HCT116 (cell line): ENCODE data around the gene CIITA. TPM values are rescaled to one million over a fixed set of nuclear protein-coding genes. Genes with fewer than 3 reads are reported as not detected.

Source experiments
- ATAC-seq: fragments of 200-7000 bp; cut with Tn5 transposase; 2 replicates; pipeline ENCODE4 v1.9.1; 2020; ENCODE audit warnings: mild to moderate bottlenecking, moderate library complexity
- BruUV-seq: library from RNA; stranded (reverse); fragments of 400-500 nt; replicated peaks from 2 replicates; lab custom pipeline; 2021; lab: Mats Ljungman, UMichigan
- CTCF ChIA-PET: fragments of 300-600 bp; sonication (Branson Sonifier 250); formaldehyde crosslinking; loops from one replicate; lab custom pipeline; 2021; ENCODE audit warnings: antibody characterized with exemption; lab: Charles Lee
- POLR2A ChIA-PET: fragments of 300-600, 350-600 bp; sonication (Branson Sonifier 250); formaldehyde crosslinking; loops from one replicate; lab custom pipeline; 2021; ENCODE audit warnings: antibody characterized with exemption; lab: Charles Lee
- RAD21 ChIA-PET, 2 experiments: fragments of 300-600 bp; sonication (Branson Sonifier 250); formaldehyde crosslinking; loops; one replicate each; lab custom pipeline; 2023; ENCODE audit warnings: low total read pairs in 2 of 2; ENCODE audit not compliant: uncharacterized antibody in 2 of 2, unreplicated experiment in 2 of 2, low non-redundant PET in 1 of 2; lab: Charles Lee
- DNase-seq: peaks from one replicate; pipeline ENCODE4 v3.0.0-alpha.2; 2010; ENCODE audit warnings: low read depth, low spot score
- H2AFZ ChIP-seq: fragments of 200-600 bp; shearing (Covaris generic), sonication (generic); 2 replicates; pipeline ENCODE4 v1.6.1; 2017; ENCODE audit warnings: low read depth, mixed run types, mixed read lengths, antibody characterized with exemption, low read length; ENCODE audit not compliant: poor library complexity, severe bottlenecking
- H3K27ac ChIP-seq: 2 replicates; pipeline ENCODE4 v1.5.1; 2012; ENCODE audit warnings: low read depth, low read length
- H3K27me3 ChIP-seq: fragments of 200-600 bp; sonication (generic); 2 replicates; pipeline ENCODE4 v1.6.1; 2016; ENCODE audit warnings: mixed run types, low read length, mixed read lengths; ENCODE audit not compliant: insufficient read depth
- H3K36me3 ChIP-seq, 2 experiments: fragments of 200-500 bp in 1 of 2; fragments of 200-600 bp in 1 of 2; sonication (Bioruptor generic) in 1 of 2; sonication (generic) in 1 of 2; 2 replicates each; pipeline versions ENCODE4 v1.5.1 to v1.6.1; 2014 to 2016; ENCODE audit warnings: low read length in 2 of 2, inconsistent platforms in 1 of 2, mixed read lengths in 1 of 2, mixed run types in 1 of 2; ENCODE audit not compliant: insufficient read depth in 2 of 2, control insufficient read depth in 1 of 2
- H3K4me1 ChIP-seq, 2 experiments: fragments of 200-600 bp in 1 of 2; sonication (generic) in 1 of 2; 2 replicates each; pipeline versions ENCODE4 v1.5.1 to v1.6.1; 2012 to 2017; ENCODE audit warnings: low read length in 2 of 2, inconsistent platforms in 1 of 2, mild to moderate bottlenecking in 1 of 2, mixed read lengths in 1 of 2, mixed run types in 1 of 2, moderate library complexity in 1 of 2; ENCODE audit not compliant: insufficient read depth in 2 of 2, control insufficient read depth in 1 of 2
- H3K4me2 ChIP-seq: fragments of 200-600 bp; sonication (generic); 2 replicates; pipeline ENCODE4 v1.6.1; 2017; ENCODE audit warnings: mixed run types, low read length, mixed read lengths
- H3K4me3 ChIP-seq, 2 experiments: fragments of 200-600 bp in 1 of 2; sonication (generic) in 1 of 2; replicated peaks in 1 of 2; 2 replicates each; pipeline ENCODE4 v1.5.1; 2011 to 2016; ENCODE audit warnings: low read length in 2 of 2, control low read depth in 1 of 2, low read depth in 1 of 2, mild to moderate bottlenecking in 1 of 2, mixed read lengths in 1 of 2, mixed run types in 1 of 2
- H3K79me2 ChIP-seq: fragments of 200-600 bp; sonication (generic); 2 replicates; pipeline ENCODE4 v1.6.1; 2017; ENCODE audit warnings: mild to moderate bottlenecking, mixed run types, low read length, moderate library complexity, mixed read lengths; ENCODE audit not compliant: insufficient read depth
- H3K9ac ChIP-seq: fragments of 200-600 bp; sonication (generic); 2 replicates; pipeline ENCODE4 v1.6.1; 2016; ENCODE audit warnings: low read length, mixed read lengths
- H3K9me2 ChIP-seq: fragments of 200-600 bp; sonication (generic), shearing (Covaris generic); 2 replicates; pipeline ENCODE4 v1.6.1; 2017; ENCODE audit warnings: mixed run types, mild to moderate bottlenecking, moderate library complexity; ENCODE audit not compliant: insufficient read depth
- H3K9me3 ChIP-seq, 2 experiments: fragments of 200-500 bp in 1 of 2; fragments of 200-600 bp in 1 of 2; sonication (Bioruptor generic) in 1 of 2; sonication (generic) in 1 of 2; 2 replicates each; pipeline ENCODE4 v1.6.1; 2014 to 2017; ENCODE audit warnings: low read length in 2 of 2, mixed read lengths in 2 of 2, inconsistent platforms in 1 of 2, low read depth in 1 of 2, mild to moderate bottlenecking in 1 of 2, mixed run types in 1 of 2, moderate library complexity in 1 of 2; ENCODE audit not compliant: control insufficient read depth in 1 of 2, insufficient read depth in 1 of 2
- H4K20me1 ChIP-seq: fragments of 200-600 bp; sonication (generic), shearing (Covaris generic); 2 replicates; pipeline ENCODE4 v1.6.1; 2017; ENCODE audit warnings: mixed run types, mild to moderate bottlenecking, moderate library complexity; ENCODE audit not compliant: insufficient read depth
- CEBPB ChIP-seq: IDR thresholded peaks from 2 replicates; pipeline ENCODE4 v1.6.1; 2012; ENCODE audit warnings: low read depth
- EGR1 ChIP-seq: IDR thresholded peaks from 2 replicates; pipeline ENCODE4 v1.6.1; 2012; ENCODE audit warnings: low read depth
- EZH2 ChIP-seq: fragments of 200-600 bp; sonication (generic); IDR thresholded peaks from 2 replicates; pipeline ENCODE4 v1.6.1; 2017; ENCODE audit warnings: antibody characterized with exemption, mixed run types
- EZH2phosphoT487 ChIP-seq: fragments of 200-600 bp; IDR thresholded peaks from 2 replicates; pipeline ENCODE4 v1.6.1; 2018; ENCODE audit warnings: antibody characterized with exemption, borderline replicate concordance
- JUND ChIP-seq: IDR thresholded peaks from 2 replicates; pipeline ENCODE4 v1.6.1; 2012
- POLR2A ChIP-seq: IDR thresholded peaks from 2 replicates; pipeline ENCODE4 v1.7.0; 2011; ENCODE audit warnings: borderline replicate concordance; ENCODE audit not compliant: insufficient read depth, insufficient read length; ENCODE audit errors: extremely low read depth
- SP1 ChIP-seq: IDR thresholded peaks from 2 replicates; pipeline ENCODE4 v1.6.1; 2012; ENCODE audit warnings: low read depth
- YY1 ChIP-seq: IDR thresholded peaks from 2 replicates; pipeline ENCODE4 v1.6.1; 2011; ENCODE audit warnings: low read length, low read depth, moderate library complexity, mild to moderate bottlenecking; ENCODE audit not compliant: insufficient replicate concordance; ENCODE audit errors: extremely low read depth
- ZFX ChIP-seq: fragments of 450-650 bp; IDR thresholded peaks from 2 replicates; pipeline ENCODE4 v1.6.1; 2017
- ZNF274 ChIP-seq: fragments of 200-500 bp; sonication (Bioruptor generic); IDR thresholded peaks from 2 replicates; pipeline ENCODE4 v1.6.1; 2014; ENCODE audit warnings: mild to moderate bottlenecking, low read depth, low read length, inconsistent platforms
- intact Hi-C: fragments of 100-400 bp; cut with micrococcal nuclease; formaldehyde crosslinking; loops from 2 replicates; pipeline ENCODE4 v1.10.0; 2022
- total RNA-seq: library from RNA; stranded (reverse); gene quantifications from one replicate; pipeline ENCODE4 v1.2.1, GENCODE V29; 2021; ENCODE audit not compliant: unreplicated experiment
- TF ChIP-seq, protein P1 (sequence below): IDR thresholded peaks from 2 replicates; pipeline ENCODE4 v1.6.1; 2012
- TF ChIP-seq, protein P2 (sequence below): IDR thresholded peaks from 2 replicates; pipeline ENCODE4 v1.6.1; 2011; ENCODE audit warnings: mild to moderate bottlenecking, low read length, moderate library complexity; ENCODE audit not compliant: insufficient replicate concordance; ENCODE audit errors: extremely low read depth

Gene CIITA
- total RNA-seq, 1 experiment from 2014 or later = 0.25 TPM

- H3K9me2 ChIP-seq = no peaks in the 10 kb centered on the region
- peak overlapping the region; percentile 35; the same call in 1 of the 2 replicates for H3K27ac ChIP-seq
- TF ChIP-seq POLR2A (no peak), EGR1 (peak; percentile 80)
- TF ChIP-seq, protein P1, sequence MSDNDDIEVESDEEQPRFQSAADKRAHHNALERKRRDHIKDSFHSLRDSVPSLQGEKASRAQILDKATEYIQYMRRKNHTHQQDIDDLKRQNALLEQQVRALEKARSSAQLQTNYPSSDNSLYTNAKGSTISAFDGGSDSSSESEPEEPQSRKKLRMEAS = no peak
- H3K36me3 ChIP-seq = no peaks in the 10 kb centered on the region
- H3K4me2 ChIP-seq = peak overlapping the region; percentile 94
- H3K9me3 ChIP-seq = no peaks in the 10 kb centered on the region
- CTCF ChIA-PET = no interaction called here
- intact Hi-C loops = no loop called here
- DNase-seq (no peak), ATAC-seq (no peak)
- RAD21 ChIA-PET = no interaction called here
- no peaks in the 10 kb centered on the region for H4K20me1 ChIP-seq
- BruUV-seq = no TSS peak
- peak overlapping the region; percentile 69 for H3K9ac ChIP-seq
- peak overlapping the region; percentile 87 to 91 for H3K4me3 ChIP-seq
- H3K27me3 ChIP-seq = no peaks in the 10 kb centered on the region
- peaks cover 38 to 61% of the 10 kb centered on the region in 2 experiments for H3K4me1 ChIP-seq
- POLR2A ChIA-PET = no interaction called here
- H2AFZ ChIP-seq = no peak overlapping the region
- peaks cover 64% of the 10 kb centered on the region for H3K79me2 ChIP-seq
Observed at GRCh38 chr16:10946308-10946707, 69.3 kb downstream of the CIITA start.

- BruUV-seq = no TSS peak
- intact Hi-C loops = no loop called here
- H3K27me3 ChIP-seq = no peaks in the 10 kb centered on the region
- H3K4me3 ChIP-seq = no peak overlapping the region
- H3K9ac ChIP-seq = no peak overlapping the region
- H3K36me3 ChIP-seq = no peaks in the 10 kb centered on the region
- DNase-seq (no peak), ATAC-seq (no peak)
- ChIA-PET POLR2A (no interaction called here), CTCF (no interaction called here), RAD21 (no interaction called here)
- H3K9me3 ChIP-seq = no peaks in the 10 kb centered on the region
- H3K4me1 ChIP-seq = peaks cover 38 to 61% of the 10 kb centered on the region in 2 experiments
- H2AFZ ChIP-seq = no peak overlapping the region
- peak overlapping the region; percentile 94 for H3K4me2 ChIP-seq
- peaks cover 67% of the 10 kb centered on the region for H3K79me2 ChIP-seq
- no peaks in the 10 kb centered on the region for H4K20me1 ChIP-seq
- H3K9me2 ChIP-seq = no peaks in the 10 kb centered on the region
- TF ChIP-seq ZFX (no peak), EGR1 (no peak), CEBPB (no peak), POLR2A (no peak), JUND (no peak), SP1 (no peak), EZH2phosphoT487 (no peak), EZH2 (no peak), ZNF274 (no peak), YY1 (no peak)
- TF ChIP-seq, protein P2, sequence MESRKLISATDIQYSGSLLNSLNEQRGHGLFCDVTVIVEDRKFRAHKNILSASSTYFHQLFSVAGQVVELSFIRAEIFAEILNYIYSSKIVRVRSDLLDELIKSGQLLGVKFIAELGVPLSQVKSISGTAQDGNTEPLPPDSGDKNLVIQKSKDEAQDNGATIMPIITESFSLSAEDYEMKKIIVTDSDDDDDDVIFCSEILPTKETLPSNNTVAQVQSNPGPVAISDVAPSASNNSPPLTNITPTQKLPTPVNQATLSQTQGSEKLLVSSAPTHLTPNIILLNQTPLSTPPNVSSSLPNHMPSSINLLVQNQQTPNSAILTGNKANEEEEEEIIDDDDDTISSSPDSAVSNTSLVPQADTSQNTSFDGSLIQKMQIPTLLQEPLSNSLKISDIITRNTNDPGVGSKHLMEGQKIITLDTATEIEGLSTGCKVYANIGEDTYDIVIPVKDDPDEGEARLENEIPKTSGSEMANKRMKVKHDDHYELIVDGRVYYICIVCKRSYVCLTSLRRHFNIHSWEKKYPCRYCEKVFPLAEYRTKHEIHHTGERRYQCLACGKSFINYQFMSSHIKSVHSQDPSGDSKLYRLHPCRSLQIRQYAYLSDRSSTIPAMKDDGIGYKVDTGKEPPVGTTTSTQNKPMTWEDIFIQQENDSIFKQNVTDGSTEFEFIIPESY = no peak
- TF ChIP-seq, all 23 proteins: peak for 0
- no peak overlapping the region for H3K27ac ChIP-seq
Observed at GRCh38 chr16:10947211-10947787, 70.3 kb downstream of the CIITA start.
